ENCODE results near the gene FNBP1. TPM values are rescaled to one million over a fixed set of nuclear protein-coding genes. Genes with fewer than 3 reads are reported as not detected.

The FNBP1 gene
- total and polyA plus RNA-seq, 2 of the 8 experiments (the other 6 are each of a cell fraction or from before 2014, with no cell fraction given): 7.2 to 40.9 TPM

GRCh38 chr9:130051855-130052254 lies 8.9 kb upstream of the FNBP1 start:
- H3K79me2 ChIP-seq (ENCODE audit: control insufficient read depth in 1 of 2, insufficient read depth in 2 of 2, low read length in 2 of 2): peaks cover 0 to 8% of the 10 kb centered on the region in 2 experiments; a peak in 2 of 4 replicates
- H3K4me2 ChIP-seq (ENCODE audit: insufficient read depth in 1 of 2, low read depth in 2 of 2, low read length in 2 of 2): no peak overlapping the region
- TF ChIP-seq EZH2 (IDR thresholded peaks at IDR 0.05; ENCODE audit: low read depth, low read length, severe bottlenecking) (no peak), SIRT6 (IDR thresholded peaks at IDR 0.05; ENCODE audit: low read length) (no peak), ATF2 (IDR thresholded peaks at IDR 0.05; ENCODE audit: low read length) (no peak), TBP (IDR thresholded peaks at IDR 0.05; ENCODE audit: low read depth, low read length) (no peak), ATF3 (IDR thresholded peaks at IDR 0.05; ENCODE audit: insufficient read depth, low read depth, low read length) (no peak), NANOG (IDR thresholded peaks at IDR 0.05; ENCODE audit: insufficient read depth, low read depth, low read length, poor library complexity, severe bottlenecking) (no peak), SUZ12 (IDR thresholded peaks at IDR 0.05; ENCODE audit: low read length) (no peak), BRCA1 (IDR thresholded peaks at IDR 0.05; ENCODE audit: low read depth, low read length) (no peak), KDM4A (IDR thresholded peaks at IDR 0.05; ENCODE audit: low read depth, low read length, severe bottlenecking) (no peak), MAFK (IDR thresholded peaks at IDR 0.05; ENCODE audit: low read depth, low read length) (no peak), EGR1 (IDR thresholded peaks at IDR 0.05; ENCODE audit: borderline replicate concordance, low read depth, low read length) (no peak), JUN (IDR thresholded peaks at IDR 0.05; ENCODE audit: low read depth, low read length) (no peak), SAP30 (IDR thresholded peaks at IDR 0.05; ENCODE audit: insufficient read depth, insufficient replicate concordance, low read length) (no peak)

More at GRCh38 chr9:130051855-130052254, 8.9 kb upstream of the FNBP1 start:
- Histone ChIP-seq H2AFZ (ENCODE audit: low read length) (no peak overlapping the region), H3K23me2 (ENCODE audit: low read depth, low read length) (0 out of 2 replicates have a peak, but pooled peaks cover 2% of the 10 kb centered on the region), H2BK5ac (ENCODE audit: low read depth, low read length) (no peak overlapping the region), H4K20me1 (replicated peaks in 1 of 2; ENCODE audit: control insufficient read depth in 1 of 2, insufficient read depth in 2 of 2, low read length in 2 of 2) (no peaks in the 10 kb centered on the region), H3K79me1 (ENCODE audit: low read depth, low read length) (0 out of 2 replicates have a peak, but pooled peaks cover 4% of the 10 kb centered on the region), H3K27ac (ENCODE audit: low read depth, low read length) (no peak overlapping the region), H3K4ac (replicated peaks; ENCODE audit: insufficient read length, low read depth, low read length) (no peak overlapping the region), H2AK5ac (ENCODE audit: low read depth, low read length) (no peak overlapping the region), H3K36me3 (ENCODE audit: control insufficient read depth in 2 of 4, insufficient read depth in 4 of 4, low read length in 3 of 4) (no peaks in the 10 kb centered on the region), H3K9ac (replicated peaks in 1 of 4; ENCODE audit: extremely low read depth in 1 of 4, low read depth in 3 of 4, low read length in 3 of 4) (no peak overlapping the region), H3K18ac (ENCODE audit: extremely low read depth, low read length) (no peak overlapping the region), H2BK15ac (ENCODE audit: low read length) (no peak overlapping the region), H2BK20ac (ENCODE audit: low read length) (no peak overlapping the region), H3K9me3 (ENCODE audit: insufficient read depth in 2 of 2, low read depth in 1 of 2, low read length in 1 of 2) (no peaks in the 10 kb centered on the region), H3K4me1 (replicated peaks in 1 of 4; ENCODE audit: control insufficient read depth in 3 of 4, insufficient read depth in 4 of 4, low read length in 3 of 4) (peaks cover 0 to 3% (median 2%) of the 10 kb centered on the region in 4 experiments; a peak in 2 of 7 replicates), H3K27me3 (replicated peaks in 1 of 4; ENCODE audit: control insufficient read depth in 3 of 4, extremely low read depth in 1 of 4, insufficient read depth in 3 of 4, low read length in 3 of 4) (no peaks in the 10 kb centered on the region), H4K5ac (ENCODE audit: insufficient read length, low read depth, low read length) (no peak overlapping the region), H3K23ac (ENCODE audit: insufficient read length) (no peak overlapping the region), H3K56ac (replicated peaks; ENCODE audit: insufficient read length, low read depth, low read length) (no peak overlapping the region), H2BK120ac (replicated peaks; ENCODE audit: low read depth, low read length) (no peak overlapping the region), H4K8ac (ENCODE audit: extremely low read depth, insufficient read depth, low read length) (no peak overlapping the region), H3K14ac (ENCODE audit: insufficient read length) (no peak overlapping the region), H2BK12ac (ENCODE audit: low read depth, low read length) (no peak overlapping the region), H3K4me3 (ENCODE audit: extremely low read depth in 1 of 4, insufficient read depth in 2 of 4, low read depth in 3 of 4, low read length in 4 of 4) (no peak overlapping the region), H4K91ac (replicated peaks; ENCODE audit: insufficient read length, low read length) (no peak overlapping the region)
- ChIA-PET CTCF (ENCODE audit: partially characterized antibody) (interaction anchor here (0.7 kb wide), 2 partner anchors 9 to 17 kb away, joined by 3 read pairs; no protein-coding TSS in a partner anchor), POLR2A (ENCODE audit: partially characterized antibody) (no interaction called here)
- FAIRE-seq (no peak), DNase-seq (ENCODE audit: low read depth in 1 of 2, low spot score in 2 of 2) (no peak)
